Stimulated activated CD4-positive, alpha-beta T cell treated with anti-CD3 and anti-CD28 coated beads, Interleukin-1b, Interleukin-23, amount 100 ng/mL, for 4 hours (primary cell): ENCODE measurements around the gene METTL15.
"Not testable (repeated sequence)": the region's sequence is repeated elsewhere in the genome, so short reads cannot be mapped to it uniquely, and the experiment has no call there.

ENCODE experiments used
- DNase-seq, 2 donors: peaks; one replicate each; pipeline ENCODE4 v3.0.0-alpha.2; 2020; ENCODE audit warnings: low read depth in 2 of 2

Gene METTL15

GRCh38 chr11:28290995-28291394 lies 182.8 kb downstream of the METTL15 start:
- not testable (repeated sequence) for DNase-seq

GRCh38 chr11:28296426-28296825 lies 188.2 kb downstream of the METTL15 start:
- DNase-seq: no peak

- DNase-seq: no peak
Observed at GRCh38 chr11:28298209-28298608, 190.0 kb downstream of the METTL15 start.

GRCh38 chr11:28303477-28304191 lies 195.4 kb downstream of the METTL15 start:
- no peak for DNase-seq

- no peak for DNase-seq
Observed at GRCh38 chr11:28315440-28315839, 207.3 kb downstream of the METTL15 start.

- DNase-seq: no peak
Observed at GRCh38 chr11:28318871-28319270, 210.7 kb downstream of the METTL15 start.

GRCh38 chr11:28323621-28324020 lies 215.4 kb downstream of the METTL15 start:
- no peak for DNase-seq

GRCh38 chr11:28332393-28332792 lies 224.2 kb downstream of the METTL15 start:
- DNase-seq: not testable (repeated sequence)

- DNase-seq: no peak
Observed at GRCh38 chr11:28337701-28338100, 229.5 kb downstream of the METTL15 start.

- DNase-seq: no peak
Observed at GRCh38 chr11:28338371-28338770, 230.2 kb downstream of the METTL15 start.

GRCh38 chr11:28339488-28339887 lies 231.3 kb downstream of the METTL15 start:
- no peak for DNase-seq

- no peak for DNase-seq
Observed at GRCh38 chr11:28342716-28343115, 234.5 kb downstream of the METTL15 start.

- DNase-seq: no peak
Observed at GRCh38 chr11:28343304-28344233, 235.4 kb downstream of the METTL15 start.

- no peak for DNase-seq
Observed at GRCh38 chr11:28346209-28346608, 238.0 kb downstream of the METTL15 start.

GRCh38 chr11:28346721-28347120 lies 238.5 kb downstream of the METTL15 start:
- no peak for DNase-seq

- no peak for DNase-seq
Observed at GRCh38 chr11:28347371-28347770, 239.2 kb downstream of the METTL15 start.

GRCh38 chr11:28350216-28350615 lies 242.0 kb downstream of the METTL15 start:
- DNase-seq: no peak

- DNase-seq: no peak
Observed at GRCh38 chr11:28353991-28354390, 245.8 kb downstream of the METTL15 start.

GRCh38 chr11:28366549-28367346 lies 258.6 kb downstream of the METTL15 start:
- no peak for DNase-seq

- not testable (repeated sequence) for DNase-seq
Observed at GRCh38 chr11:28378095-28378494, 269.9 kb downstream of the METTL15 start.
